Measurements from ENCODE around the gene OR2V1. TPM values are rescaled to one million over a fixed set of nuclear protein-coding genes. Genes with fewer than 3 reads are reported as not detected.

The OR2V1 gene
- total RNA-seq, 1 donor from 2014 or later: not detected

- no peak for TF ChIP-seq CTCF (IDR thresholded peaks at IDR 0.05; ENCODE audit: insufficient read depth, low read length, severe bottlenecking)
- DNase-seq (ENCODE audit: low read depth) (no peak), FAIRE-seq (no peak)
- Histone ChIP-seq H3K4me3 (ENCODE audit: low read depth, low read length) (no peak overlapping the region), H3K27me3 (ENCODE audit: control insufficient read depth, insufficient read depth, low read length) (peaks cover 1% of the 10 kb centered on the region), H3K36me3 (ENCODE audit: control insufficient read depth, insufficient read depth, low read length) (no peaks in the 10 kb centered on the region)
Observed at GRCh38 chr5:181142054-181142453, 11.1 kb upstream of the OR2V1 start.

- no peaks in the 10 kb centered on the region for H3K36me3 ChIP-seq (ENCODE audit: control insufficient read depth, insufficient read depth, low read length)
- no peak for FAIRE-seq
- no peak for TF ChIP-seq CTCF (IDR thresholded peaks at IDR 0.05; ENCODE audit: insufficient read depth, low read length, severe bottlenecking)
- H3K4me3 ChIP-seq (ENCODE audit: low read depth, low read length): no peak overlapping the region
- H3K27me3 ChIP-seq (ENCODE audit: control insufficient read depth, insufficient read depth, low read length): peaks cover 1% of the 10 kb centered on the region
- no peak for DNase-seq (ENCODE audit: low read depth)
Observed at GRCh38 chr5:181140766-181141165, 9.8 kb upstream of the OR2V1 start.

- no peak for TF ChIP-seq CTCF (IDR thresholded peaks at IDR 0.05; ENCODE audit: insufficient read depth, low read length, severe bottlenecking)
- Histone ChIP-seq H3K4me3 (ENCODE audit: low read depth, low read length) (no peak overlapping the region), H3K36me3 (ENCODE audit: control insufficient read depth, insufficient read depth, low read length) (no peaks in the 10 kb centered on the region), H3K27me3 (ENCODE audit: control insufficient read depth, insufficient read depth, low read length) (peaks cover 1% of the 10 kb centered on the region)
- FAIRE-seq: no peak
- DNase-seq (ENCODE audit: low read depth): no peak
Observed at GRCh38 chr5:181138258-181138657, 7.3 kb upstream of the OR2V1 start.

GRCh38 chr5:181136361-181136955 is 5.5 kb upstream of the OR2V1 start:
- H3K4me3 ChIP-seq (ENCODE audit: low read depth, low read length): no peak overlapping the region
- no peak for TF ChIP-seq CTCF (IDR thresholded peaks at IDR 0.05; ENCODE audit: insufficient read depth, low read length, severe bottlenecking)
- DNase-seq (ENCODE audit: low read depth) (no peak), FAIRE-seq (no peak)
- H3K36me3 ChIP-seq (ENCODE audit: control insufficient read depth, insufficient read depth, low read length): no peaks in the 10 kb centered on the region
- peaks cover 1% of the 10 kb centered on the region for H3K27me3 ChIP-seq (ENCODE audit: control insufficient read depth, insufficient read depth, low read length)

- no peak for TF ChIP-seq CTCF (IDR thresholded peaks at IDR 0.05; ENCODE audit: insufficient read depth, low read length, severe bottlenecking)
- Histone ChIP-seq H3K36me3 (ENCODE audit: control insufficient read depth, insufficient read depth, low read length) (no peaks in the 10 kb centered on the region), H3K4me3 (ENCODE audit: low read depth, low read length) (no peak overlapping the region), H3K27me3 (ENCODE audit: control insufficient read depth, insufficient read depth, low read length) (no peaks in the 10 kb centered on the region)
- DNase-seq (ENCODE audit: low read depth) (no peak), FAIRE-seq (no peak)
Observed at GRCh38 chr5:181134259-181134658, 3.3 kb upstream of the OR2V1 start.

GRCh38 chr5:181133610-181134231 is 2.8 kb upstream of the OR2V1 start:
- H3K36me3 ChIP-seq (ENCODE audit: control insufficient read depth, insufficient read depth, low read length): no peaks in the 10 kb centered on the region
- no peaks in the 10 kb centered on the region for H3K27me3 ChIP-seq (ENCODE audit: control insufficient read depth, insufficient read depth, low read length)
- FAIRE-seq (no peak), DNase-seq (ENCODE audit: low read depth) (peak; percentile 72)
- no peak for TF ChIP-seq CTCF (IDR thresholded peaks at IDR 0.05; ENCODE audit: insufficient read depth, low read length, severe bottlenecking)
- no peak overlapping the region for H3K4me3 ChIP-seq (ENCODE audit: low read depth, low read length)

Measured in bronchial epithelial cell (primary cell).